Measurements from ENCODE around the gene GAGE12H. TPM values are rescaled to one million over a fixed set of nuclear protein-coding genes. Genes with fewer than 3 reads are reported as not detected.
A peak's percentile ranks its signal among the peaks of the same experiment; 100 is the strongest.
"Not testable (repeated sequence)": the region's sequence is repeated elsewhere in the genome, so short reads cannot be mapped to it uniquely, and the experiment has no call there.

The GAGE12H gene
- not detected in 3 replicates for total RNA-seq
- long read RNA-seq = 0 reads

- H3K4me1 Mint-ChIP-seq (ENCODE audit: low read depth); H3K27ac Mint-ChIP-seq (ENCODE audit: unreplicated experiment); H3K27me3 Mint-ChIP-seq (ENCODE audit: low read depth); H3K36me3 Mint-ChIP-seq (ENCODE audit: low read depth); H3K9me3 Mint-ChIP-seq (ENCODE audit: low read depth); DNase-seq (ENCODE audit: low spot score); H3K4me3 Mint-ChIP-seq (ENCODE audit: unreplicated experiment): not testable (repeated sequence)
These were observed at the start of gene GAGE12H for GRCh38 chrX:49579649-49580048. Gene GAGE12H (plus strand): TSS chrX:49579949. CDS start chrX:49581104, 1,155 bp downstream.

GRCh38 chrX:49531877-49532276 lies 47.9 kb upstream of the GAGE12H start, which contains the start of gene GAGE12C:
Gene GAGE12C (plus strand): TSS chrX:49532177. CDS start chrX:49533332, 1,155 bp downstream.
- not testable (repeated sequence) for H3K9me3 Mint-ChIP-seq (ENCODE audit: low read depth); H3K36me3 Mint-ChIP-seq (ENCODE audit: low read depth); H3K27me3 Mint-ChIP-seq (ENCODE audit: low read depth); H3K4me3 Mint-ChIP-seq (ENCODE audit: unreplicated experiment); H3K27ac Mint-ChIP-seq (ENCODE audit: unreplicated experiment); H3K4me1 Mint-ChIP-seq (ENCODE audit: low read depth); DNase-seq (ENCODE audit: low spot score)

GRCh38 chrX:49541433-49541832 lies 38.3 kb upstream of the GAGE12H start, which contains the start of gene GAGE12D:
Gene GAGE12D (plus strand): TSS chrX:49541733. CDS start chrX:49542888, 1,155 bp downstream.
- H3K27ac Mint-ChIP-seq (ENCODE audit: unreplicated experiment); H3K9me3 Mint-ChIP-seq (ENCODE audit: low read depth); H3K36me3 Mint-ChIP-seq (ENCODE audit: low read depth); H3K27me3 Mint-ChIP-seq (ENCODE audit: low read depth); H3K4me3 Mint-ChIP-seq (ENCODE audit: unreplicated experiment); H3K4me1 Mint-ChIP-seq (ENCODE audit: low read depth); DNase-seq (ENCODE audit: low spot score): not testable (repeated sequence)

- H3K36me3 Mint-ChIP-seq (ENCODE audit: low read depth); H3K9me3 Mint-ChIP-seq (ENCODE audit: low read depth); H3K27ac Mint-ChIP-seq (ENCODE audit: unreplicated experiment); H3K4me1 Mint-ChIP-seq (ENCODE audit: low read depth); H3K27me3 Mint-ChIP-seq (ENCODE audit: low read depth); DNase-seq (ENCODE audit: low spot score); H3K4me3 Mint-ChIP-seq (ENCODE audit: unreplicated experiment): not testable (repeated sequence)
These were observed 28.8 kb upstream of the GAGE12H start, which contains the start of gene GAGE12E for GRCh38 chrX:49550989-49551388. Gene GAGE12E (plus strand): TSS chrX:49551289. CDS start chrX:49552444, 1,155 bp downstream.

- not testable (repeated sequence) for H3K27me3 Mint-ChIP-seq (ENCODE audit: low read depth); DNase-seq (ENCODE audit: low spot score); H3K27ac Mint-ChIP-seq (ENCODE audit: unreplicated experiment); H3K36me3 Mint-ChIP-seq (ENCODE audit: low read depth); H3K4me3 Mint-ChIP-seq (ENCODE audit: unreplicated experiment); H3K9me3 Mint-ChIP-seq (ENCODE audit: low read depth); H3K4me1 Mint-ChIP-seq (ENCODE audit: low read depth)
These were observed 19.2 kb upstream of the GAGE12H start, which contains the start of gene GAGE12F for GRCh38 chrX:49560542-49560941. Gene GAGE12F (plus strand): TSS chrX:49560842. CDS start chrX:49561997, 1,155 bp downstream.

GRCh38 chrX:49568728-49569127 lies 11.0 kb upstream of the GAGE12H start:
- not testable (repeated sequence) for H3K36me3 Mint-ChIP-seq (ENCODE audit: low read depth); H3K27me3 Mint-ChIP-seq (ENCODE audit: low read depth); H3K4me3 Mint-ChIP-seq (ENCODE audit: unreplicated experiment); H3K9me3 Mint-ChIP-seq (ENCODE audit: low read depth); DNase-seq (ENCODE audit: low spot score); H3K27ac Mint-ChIP-seq (ENCODE audit: unreplicated experiment); H3K4me1 Mint-ChIP-seq (ENCODE audit: low read depth)

GRCh38 chrX:49569152-49569551 lies 10.6 kb upstream of the GAGE12H start:
- not testable (repeated sequence) for H3K4me3 Mint-ChIP-seq (ENCODE audit: unreplicated experiment); H3K36me3 Mint-ChIP-seq (ENCODE audit: low read depth); H3K9me3 Mint-ChIP-seq (ENCODE audit: low read depth); H3K4me1 Mint-ChIP-seq (ENCODE audit: low read depth); H3K27me3 Mint-ChIP-seq (ENCODE audit: low read depth); H3K27ac Mint-ChIP-seq (ENCODE audit: unreplicated experiment); DNase-seq (ENCODE audit: low spot score)

- not testable (repeated sequence) for H3K27me3 Mint-ChIP-seq (ENCODE audit: low read depth); H3K4me1 Mint-ChIP-seq (ENCODE audit: low read depth); H3K9me3 Mint-ChIP-seq (ENCODE audit: low read depth); H3K4me3 Mint-ChIP-seq (ENCODE audit: unreplicated experiment); DNase-seq (ENCODE audit: low spot score); H3K36me3 Mint-ChIP-seq (ENCODE audit: low read depth); H3K27ac Mint-ChIP-seq (ENCODE audit: unreplicated experiment)
These were observed 9.6 kb upstream of the GAGE12H start, which contains the start of gene GAGE12G for GRCh38 chrX:49570100-49570499. Gene GAGE12G (plus strand): TSS chrX:49570400. CDS start chrX:49571555, 1,155 bp downstream.

GRCh38 chrX:49589196-49589595 lies 9.4 kb downstream of the GAGE12H start, which contains the start of gene GAGE2A:
Gene GAGE2A (plus strand): TSS chrX:49589496. CDS start chrX:49590651, 1,155 bp downstream.
- not testable (repeated sequence) for H3K27ac Mint-ChIP-seq (ENCODE audit: unreplicated experiment); H3K9me3 Mint-ChIP-seq (ENCODE audit: low read depth); H3K4me1 Mint-ChIP-seq (ENCODE audit: low read depth); DNase-seq (ENCODE audit: low spot score); H3K27me3 Mint-ChIP-seq (ENCODE audit: low read depth); H3K36me3 Mint-ChIP-seq (ENCODE audit: low read depth); H3K4me3 Mint-ChIP-seq (ENCODE audit: unreplicated experiment)

GRCh38 chrX:49589769-49590478 lies 10.2 kb downstream of the GAGE12H start:
- not testable (repeated sequence) for H3K9me3 Mint-ChIP-seq (ENCODE audit: low read depth); H3K4me3 Mint-ChIP-seq (ENCODE audit: unreplicated experiment); H3K27me3 Mint-ChIP-seq (ENCODE audit: low read depth); H3K4me1 Mint-ChIP-seq (ENCODE audit: low read depth); H3K27ac Mint-ChIP-seq (ENCODE audit: unreplicated experiment); H3K36me3 Mint-ChIP-seq (ENCODE audit: low read depth)
- DNase-seq (ENCODE audit: low spot score) = peak; percentile 100

GRCh38 chrX:49590488-49590887 lies 10.7 kb downstream of the GAGE12H start:
- H3K36me3 Mint-ChIP-seq (ENCODE audit: low read depth); H3K4me1 Mint-ChIP-seq (ENCODE audit: low read depth); H3K27ac Mint-ChIP-seq (ENCODE audit: unreplicated experiment); H3K9me3 Mint-ChIP-seq (ENCODE audit: low read depth); H3K27me3 Mint-ChIP-seq (ENCODE audit: low read depth); H3K4me3 Mint-ChIP-seq (ENCODE audit: unreplicated experiment): not testable (repeated sequence)
- peak; percentile 58 for DNase-seq (ENCODE audit: low spot score)

- H3K4me1 Mint-ChIP-seq (ENCODE audit: low read depth); H3K27ac Mint-ChIP-seq (ENCODE audit: unreplicated experiment); H3K4me3 Mint-ChIP-seq (ENCODE audit: unreplicated experiment); H3K36me3 Mint-ChIP-seq (ENCODE audit: low read depth); H3K9me3 Mint-ChIP-seq (ENCODE audit: low read depth); DNase-seq (ENCODE audit: low spot score); H3K27me3 Mint-ChIP-seq (ENCODE audit: low read depth): not testable (repeated sequence)
These were observed 19.0 kb downstream of the GAGE12H start, which contains the start of gene GAGE1 for GRCh38 chrX:49598720-49599119. Gene GAGE1 (plus strand): TSS chrX:49599020. CDS start chrX:49600175, 1,155 bp downstream.
